Measurements from ENCODE around the gene TRIP12.

The TRIP12 gene

DNA sequence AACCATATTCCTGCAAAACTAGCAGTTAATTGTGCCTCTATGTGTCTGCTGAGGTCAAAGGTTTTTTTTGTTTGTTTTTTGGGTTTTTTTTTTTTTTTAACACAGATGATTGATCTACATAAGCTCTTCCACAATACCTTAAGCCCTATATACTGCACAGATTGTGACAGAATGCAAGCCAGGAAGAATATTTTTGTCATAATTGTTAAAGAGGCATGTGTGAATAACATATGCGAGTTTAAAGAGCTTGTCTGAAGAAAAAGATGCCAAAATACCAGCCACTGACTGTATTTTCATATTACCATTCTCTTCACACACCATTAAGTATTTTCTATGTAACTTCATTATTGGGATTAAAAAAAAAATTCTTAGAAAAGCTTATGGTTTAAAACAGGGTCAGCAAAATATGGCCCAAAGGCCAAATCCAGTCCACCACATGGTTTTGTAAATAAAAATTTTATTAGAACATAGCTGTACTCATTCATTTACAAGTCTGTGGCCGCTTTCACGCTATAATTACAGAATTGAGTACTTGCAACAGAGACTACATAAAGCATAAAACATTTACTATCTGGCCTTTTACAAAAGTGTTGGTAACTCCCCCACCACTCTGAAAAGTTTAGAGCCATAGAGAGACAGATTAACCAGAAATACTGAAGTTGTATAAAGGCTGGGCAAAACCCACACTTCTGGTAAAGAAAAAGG, 89.9 kb downstream of the TRIP12 start:
- Histone ChIP-seq H3K36me3 (ENCODE audit: insufficient read depth, insufficient read length, low read length) (peaks cover 70% of the 10 kb centered on the region), H3K27me3 (ENCODE audit: insufficient read depth, insufficient read length) (no peaks in the 10 kb centered on the region), H3K4me3 (ENCODE audit: insufficient read length, low read depth) (no peak overlapping the region), H3K9me3 (ENCODE audit: insufficient read depth, low read length) (no peaks in the 10 kb centered on the region), H3K4me1 (ENCODE audit: insufficient read depth, insufficient read length) (no peaks in the 10 kb centered on the region), H3K9ac (ENCODE audit: insufficient read length, low read depth) (no peak overlapping the region)
- TF ChIP-seq YY1 (IDR thresholded peaks at IDR 0.05; ENCODE audit: insufficient read depth, insufficient read length), result no peak
- no peak for TF ChIP-seq SUZ12 (IDR thresholded peaks at IDR 0.05; ENCODE audit: extremely low read depth, insufficient read depth, insufficient read length)
- no peak for DNase-seq (ENCODE audit: low read depth, low spot score)

- Histone ChIP-seq H3K36me3 (ENCODE audit: insufficient read depth, insufficient read length, low read length) (peaks cover 55% of the 10 kb centered on the region), H3K9me3 (ENCODE audit: insufficient read depth, low read length) (no peaks in the 10 kb centered on the region), H3K4me1 (ENCODE audit: insufficient read depth, insufficient read length) (no peaks in the 10 kb centered on the region), H3K9ac (ENCODE audit: insufficient read length, low read depth) (no peak overlapping the region), H3K4me3 (ENCODE audit: insufficient read length, low read depth) (no peak overlapping the region), H3K27me3 (ENCODE audit: insufficient read depth, insufficient read length) (no peaks in the 10 kb centered on the region)
- DNase-seq (ENCODE audit: low read depth, low spot score), result no peak
- TF ChIP-seq SUZ12 (IDR thresholded peaks at IDR 0.05; ENCODE audit: extremely low read depth, insufficient read depth, insufficient read length) (no peak), ZNF274 (IDR thresholded peaks at IDR 0.05; ENCODE audit: low read depth, low read length) (no peak), YY1 (IDR thresholded peaks at IDR 0.05; ENCODE audit: insufficient read depth, insufficient read length) (no peak)
Observed at GRCh38 chr2:229825476-229825875, 96.3 kb downstream of the TRIP12 start.

DNA sequence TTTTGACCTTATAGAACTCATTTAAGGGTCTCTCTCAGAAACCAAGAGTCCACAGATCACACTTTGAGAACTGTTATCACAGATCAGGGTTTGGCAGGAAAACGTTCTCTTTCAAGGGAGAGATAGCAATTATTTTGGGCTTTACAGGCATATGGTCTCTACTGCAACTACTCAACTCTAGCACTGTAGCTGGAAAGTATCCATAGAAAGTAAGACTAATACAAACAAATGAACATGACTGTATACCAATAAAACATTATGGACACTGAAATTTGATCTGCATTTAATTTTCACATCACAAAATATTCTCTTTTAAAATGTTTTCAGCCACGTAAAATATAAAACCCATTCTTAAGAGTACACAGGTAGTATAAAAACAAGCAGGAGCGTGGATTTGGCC, 100.5 kb downstream of the TRIP12 start:
- no peak overlapping the region for H3K4me3 ChIP-seq (ENCODE audit: insufficient read length, low read depth)
- no peaks in the 10 kb centered on the region for H3K4me1 ChIP-seq (ENCODE audit: insufficient read depth, insufficient read length)
- H3K9ac ChIP-seq (ENCODE audit: insufficient read length, low read depth), result no peak overlapping the region
- H3K36me3 ChIP-seq (ENCODE audit: insufficient read depth, insufficient read length, low read length), result peaks cover 41% of the 10 kb centered on the region
- DNase-seq (ENCODE audit: low read depth, low spot score), result no peak
- TF ChIP-seq YY1 (IDR thresholded peaks at IDR 0.05; ENCODE audit: insufficient read depth, insufficient read length), result no peak
- H3K27me3 ChIP-seq (ENCODE audit: insufficient read depth, insufficient read length), result no peaks in the 10 kb centered on the region
- no peaks in the 10 kb centered on the region for H3K9me3 ChIP-seq (ENCODE audit: insufficient read depth, low read length)

DNA sequence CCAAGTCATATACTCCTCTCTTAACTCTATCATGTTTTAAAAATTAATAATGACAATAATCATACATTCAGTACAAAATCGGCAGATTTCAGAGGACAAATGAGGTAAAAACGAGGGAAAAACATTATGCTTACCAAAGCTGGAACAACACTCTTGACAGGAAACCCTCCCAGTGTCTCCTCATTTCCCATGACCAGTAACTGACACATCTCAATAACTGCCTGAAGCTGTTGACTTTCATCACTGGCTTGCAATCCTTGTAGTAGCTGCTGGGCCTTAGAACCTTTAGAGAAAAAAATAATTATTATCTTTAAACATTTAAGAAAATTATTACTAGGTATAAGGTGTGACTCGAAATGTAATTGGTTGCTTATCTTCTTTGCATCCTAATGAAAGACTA, 103.6 kb downstream of the TRIP12 start:
- no peaks in the 10 kb centered on the region for H3K27me3 ChIP-seq (ENCODE audit: insufficient read depth, insufficient read length)
- no peak overlapping the region for H3K9ac ChIP-seq (ENCODE audit: insufficient read length, low read depth)
- TF ChIP-seq YY1 (IDR thresholded peaks at IDR 0.05; ENCODE audit: insufficient read depth, insufficient read length), result no peak
- TF ChIP-seq ZNF274 (IDR thresholded peaks at IDR 0.05; ENCODE audit: low read depth, low read length), result no peak
- TF ChIP-seq SUZ12 (IDR thresholded peaks at IDR 0.05; ENCODE audit: extremely low read depth, insufficient read depth, insufficient read length), result no peak
- DNase-seq (ENCODE audit: low read depth, low spot score), result no peak
- peaks cover 48% of the 10 kb centered on the region for H3K36me3 ChIP-seq (ENCODE audit: insufficient read depth, insufficient read length, low read length)
- no peak overlapping the region for H3K4me3 ChIP-seq (ENCODE audit: insufficient read length, low read depth)
- no peaks in the 10 kb centered on the region for H3K9me3 ChIP-seq (ENCODE audit: insufficient read depth, low read length)
- H3K4me1 ChIP-seq (ENCODE audit: insufficient read depth, insufficient read length), result no peaks in the 10 kb centered on the region

DNA sequence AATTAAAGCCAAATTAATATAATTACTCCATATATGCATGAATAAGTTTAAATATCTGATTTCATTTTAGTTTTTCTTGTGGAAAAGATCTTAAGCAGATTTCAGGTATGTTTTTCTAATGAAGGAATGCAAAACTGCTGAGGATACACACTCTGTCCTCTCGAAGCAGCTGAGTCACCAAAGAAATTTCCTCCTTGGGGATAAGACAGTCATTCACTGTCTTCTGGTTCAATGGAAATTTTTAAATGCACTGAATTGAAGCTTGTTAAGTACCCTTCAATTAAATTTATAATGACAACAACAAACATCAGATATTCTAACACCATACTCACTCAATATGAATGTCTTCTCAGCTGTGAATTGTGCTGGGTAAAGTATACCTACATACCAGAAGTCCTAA, 106.0 kb downstream of the TRIP12 start:
- no peak overlapping the region for H3K9ac ChIP-seq (ENCODE audit: insufficient read length, low read depth)
- H3K36me3 ChIP-seq (ENCODE audit: insufficient read depth, insufficient read length, low read length), result peaks cover 46% of the 10 kb centered on the region
- TF ChIP-seq YY1 (IDR thresholded peaks at IDR 0.05; ENCODE audit: insufficient read depth, insufficient read length), result no peak
- no peak for TF ChIP-seq ZNF274 (IDR thresholded peaks at IDR 0.05; ENCODE audit: low read depth, low read length)
- TF ChIP-seq SUZ12 (IDR thresholded peaks at IDR 0.05; ENCODE audit: extremely low read depth, insufficient read depth, insufficient read length), result no peak
- H3K4me1 ChIP-seq (ENCODE audit: insufficient read depth, insufficient read length), result no peaks in the 10 kb centered on the region
- H3K27me3 ChIP-seq (ENCODE audit: insufficient read depth, insufficient read length), result no peaks in the 10 kb centered on the region
- no peak overlapping the region for H3K4me3 ChIP-seq (ENCODE audit: insufficient read length, low read depth)
- no peaks in the 10 kb centered on the region for H3K9me3 ChIP-seq (ENCODE audit: insufficient read depth, low read length)
- no peak for DNase-seq (ENCODE audit: low read depth, low spot score)

DNA sequence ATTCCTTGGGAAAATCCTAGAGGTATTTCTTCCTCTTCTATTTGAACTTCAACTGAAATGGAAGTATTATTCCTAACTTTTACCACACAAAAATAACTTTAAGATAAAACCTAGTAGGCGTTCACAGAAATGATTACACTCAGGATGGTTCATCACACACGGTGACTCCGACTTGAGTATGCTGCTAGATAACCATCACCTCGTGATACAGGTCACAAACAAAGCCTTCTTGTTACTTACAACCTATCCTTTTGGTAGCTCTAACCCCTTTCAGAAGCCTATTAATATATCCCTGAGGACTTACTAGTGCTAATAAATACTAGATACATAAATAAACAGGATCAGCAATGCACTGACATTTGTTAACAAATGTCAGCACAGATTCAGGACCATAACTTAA, 106.5 kb downstream of the TRIP12 start:
- Histone ChIP-seq H3K9me3 (ENCODE audit: insufficient read depth, low read length) (no peaks in the 10 kb centered on the region), H3K4me1 (ENCODE audit: insufficient read depth, insufficient read length) (no peaks in the 10 kb centered on the region), H3K9ac (ENCODE audit: insufficient read length, low read depth) (no peak overlapping the region), H3K4me3 (ENCODE audit: insufficient read length, low read depth) (no peak overlapping the region), H3K36me3 (ENCODE audit: insufficient read depth, insufficient read length, low read length) (peaks cover 52% of the 10 kb centered on the region), H3K27me3 (ENCODE audit: insufficient read depth, insufficient read length) (no peaks in the 10 kb centered on the region)
- TF ChIP-seq ZNF274 (IDR thresholded peaks at IDR 0.05; ENCODE audit: low read depth, low read length) (no peak), YY1 (IDR thresholded peaks at IDR 0.05; ENCODE audit: insufficient read depth, insufficient read length) (no peak), SUZ12 (IDR thresholded peaks at IDR 0.05; ENCODE audit: extremely low read depth, insufficient read depth, insufficient read length) (no peak)
- DNase-seq (ENCODE audit: low read depth, low spot score), result no peak

- no peak for TF ChIP-seq YY1 (IDR thresholded peaks at IDR 0.05; ENCODE audit: insufficient read depth, insufficient read length)
- no peak for TF ChIP-seq SUZ12 (IDR thresholded peaks at IDR 0.05; ENCODE audit: extremely low read depth, insufficient read depth, insufficient read length)
- no peak for TF ChIP-seq ZNF274 (IDR thresholded peaks at IDR 0.05; ENCODE audit: low read depth, low read length)
- Histone ChIP-seq H3K4me1 (ENCODE audit: insufficient read depth, insufficient read length) (no peaks in the 10 kb centered on the region), H3K9ac (ENCODE audit: insufficient read length, low read depth) (no peak overlapping the region), H3K4me3 (ENCODE audit: insufficient read length, low read depth) (no peak overlapping the region), H3K9me3 (ENCODE audit: insufficient read depth, low read length) (no peaks in the 10 kb centered on the region), H3K36me3 (ENCODE audit: insufficient read depth, insufficient read length, low read length) (peaks cover 67% of the 10 kb centered on the region), H3K27me3 (ENCODE audit: insufficient read depth, insufficient read length) (no peaks in the 10 kb centered on the region)
- DNase-seq (ENCODE audit: low read depth, low spot score), result no peak
Observed at GRCh38 chr2:229810786-229811185, 111.0 kb downstream of the TRIP12 start.
